Measurements from ENCODE around the gene NEAT1. TPM values are rescaled to one million over a fixed set of nuclear protein-coding genes. Genes with fewer than 3 reads are reported as not detected.

NEAT1 gene
- polyA plus RNA-seq, 1 donor from 2014 or later = 4.2 TPM

DNA sequence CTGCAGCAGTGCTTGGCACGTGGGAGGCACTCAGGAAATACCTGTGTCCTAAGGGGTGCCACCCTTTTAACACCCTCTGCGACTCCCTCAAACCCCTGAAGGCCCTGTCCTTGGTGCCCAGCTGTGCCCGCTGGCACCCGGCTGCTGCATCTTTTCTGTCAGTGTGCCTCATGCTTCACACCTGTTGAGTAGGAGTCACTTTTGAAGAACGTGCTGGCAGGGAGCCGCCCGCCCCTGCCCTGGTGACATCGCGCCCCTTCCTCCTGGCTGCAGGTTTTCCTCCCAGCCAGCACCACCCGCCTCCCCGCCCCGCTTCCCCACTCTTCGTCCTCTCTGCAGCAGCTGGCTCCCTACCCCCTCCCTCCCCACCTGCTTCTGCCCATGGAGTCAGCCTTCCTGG, 18.4 kb upstream of the NEAT1 start:
- Histone ChIP-seq H3K4me2 (ENCODE audit: low read length) (no peak overlapping the region), H2AFZ (ENCODE audit: low read depth, low read length) (no peak overlapping the region), H3F3A (ENCODE audit: insufficient read depth, low read length, poor library complexity, severe bottlenecking) (no peaks in the 10 kb centered on the region), H3K36me3 (ENCODE audit: insufficient read depth, low read length) (no peaks in the 10 kb centered on the region), H3K9me2 (ENCODE audit: insufficient read depth, low read length) (no peaks in the 10 kb centered on the region), H3K4me3 (ENCODE audit: low read length) (no peak overlapping the region), H3K79me2 (replicated peaks; ENCODE audit: insufficient read depth, low read length) (no peaks in the 10 kb centered on the region), H4K20me1 (ENCODE audit: insufficient read depth) (no peaks in the 10 kb centered on the region), H3K9me3 (ENCODE audit: low read length) (no peaks in the 10 kb centered on the region), H3K27ac (ENCODE audit: low read length) (no peak overlapping the region), H3K9ac (ENCODE audit: low read length) (no peak overlapping the region), H3K27me3 (ENCODE audit: insufficient read depth, low read depth, low read length) (no peaks in the 10 kb centered on the region)
- TF ChIP-seq EP300 (conservative IDR thresholded peaks at IDR 0.05; ENCODE audit: poor library complexity, severe bottlenecking) = no peak
- no peak for TF ChIP-seq MXI1 (conservative IDR thresholded peaks at IDR 0.05; ENCODE audit: poor library complexity, severe bottlenecking)
- TF ChIP-seq, protein P1, sequence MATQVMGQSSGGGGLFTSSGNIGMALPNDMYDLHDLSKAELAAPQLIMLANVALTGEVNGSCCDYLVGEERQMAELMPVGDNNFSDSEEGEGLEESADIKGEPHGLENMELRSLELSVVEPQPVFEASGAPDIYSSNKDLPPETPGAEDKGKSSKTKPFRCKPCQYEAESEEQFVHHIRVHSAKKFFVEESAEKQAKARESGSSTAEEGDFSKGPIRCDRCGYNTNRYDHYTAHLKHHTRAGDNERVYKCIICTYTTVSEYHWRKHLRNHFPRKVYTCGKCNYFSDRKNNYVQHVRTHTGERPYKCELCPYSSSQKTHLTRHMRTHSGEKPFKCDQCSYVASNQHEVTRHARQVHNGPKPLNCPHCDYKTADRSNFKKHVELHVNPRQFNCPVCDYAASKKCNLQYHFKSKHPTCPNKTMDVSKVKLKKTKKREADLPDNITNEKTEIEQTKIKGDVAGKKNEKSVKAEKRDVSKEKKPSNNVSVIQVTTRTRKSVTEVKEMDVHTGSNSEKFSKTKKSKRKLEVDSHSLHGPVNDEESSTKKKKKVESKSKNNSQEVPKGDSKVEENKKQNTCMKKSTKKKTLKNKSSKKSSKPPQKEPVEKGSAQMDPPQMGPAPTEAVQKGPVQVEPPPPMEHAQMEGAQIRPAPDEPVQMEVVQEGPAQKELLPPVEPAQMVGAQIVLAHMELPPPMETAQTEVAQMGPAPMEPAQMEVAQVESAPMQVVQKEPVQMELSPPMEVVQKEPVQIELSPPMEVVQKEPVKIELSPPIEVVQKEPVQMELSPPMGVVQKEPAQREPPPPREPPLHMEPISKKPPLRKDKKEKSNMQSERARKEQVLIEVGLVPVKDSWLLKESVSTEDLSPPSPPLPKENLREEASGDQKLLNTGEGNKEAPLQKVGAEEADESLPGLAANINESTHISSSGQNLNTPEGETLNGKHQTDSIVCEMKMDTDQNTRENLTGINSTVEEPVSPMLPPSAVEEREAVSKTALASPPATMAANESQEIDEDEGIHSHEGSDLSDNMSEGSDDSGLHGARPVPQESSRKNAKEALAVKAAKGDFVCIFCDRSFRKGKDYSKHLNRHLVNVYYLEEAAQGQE (IDR thresholded peaks at IDR 0.05; ENCODE audit: borderline replicate concordance) = no peak
- no peak for TF ChIP-seq POLR2AphosphoS5 (IDR thresholded peaks at IDR 0.05)
- no peak for TF ChIP-seq SMC3 (conservative IDR thresholded peaks at IDR 0.05; ENCODE audit: poor library complexity)
- TF ChIP-seq RAD21 (conservative IDR thresholded peaks at IDR 0.05) = no peak
- TF ChIP-seq, protein P2, sequence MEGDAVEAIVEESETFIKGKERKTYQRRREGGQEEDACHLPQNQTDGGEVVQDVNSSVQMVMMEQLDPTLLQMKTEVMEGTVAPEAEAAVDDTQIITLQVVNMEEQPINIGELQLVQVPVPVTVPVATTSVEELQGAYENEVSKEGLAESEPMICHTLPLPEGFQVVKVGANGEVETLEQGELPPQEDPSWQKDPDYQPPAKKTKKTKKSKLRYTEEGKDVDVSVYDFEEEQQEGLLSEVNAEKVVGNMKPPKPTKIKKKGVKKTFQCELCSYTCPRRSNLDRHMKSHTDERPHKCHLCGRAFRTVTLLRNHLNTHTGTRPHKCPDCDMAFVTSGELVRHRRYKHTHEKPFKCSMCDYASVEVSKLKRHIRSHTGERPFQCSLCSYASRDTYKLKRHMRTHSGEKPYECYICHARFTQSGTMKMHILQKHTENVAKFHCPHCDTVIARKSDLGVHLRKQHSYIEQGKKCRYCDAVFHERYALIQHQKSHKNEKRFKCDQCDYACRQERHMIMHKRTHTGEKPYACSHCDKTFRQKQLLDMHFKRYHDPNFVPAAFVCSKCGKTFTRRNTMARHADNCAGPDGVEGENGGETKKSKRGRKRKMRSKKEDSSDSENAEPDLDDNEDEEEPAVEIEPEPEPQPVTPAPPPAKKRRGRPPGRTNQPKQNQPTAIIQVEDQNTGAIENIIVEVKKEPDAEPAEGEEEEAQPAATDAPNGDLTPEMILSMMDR (IDR thresholded peaks at IDR 0.05; ENCODE audit: poor library complexity, severe bottlenecking) = no peak

GRCh38 chr11:65404638-65405339, 17.8 kb upstream of the NEAT1 start:
- H3F3A ChIP-seq (ENCODE audit: insufficient read depth, low read length, poor library complexity, severe bottlenecking) = no peaks in the 10 kb centered on the region
- no peak overlapping the region for H3K4me3 ChIP-seq (ENCODE audit: low read length)
- H3K9ac ChIP-seq (ENCODE audit: low read length) = no peak overlapping the region
- H3K36me3 ChIP-seq (ENCODE audit: insufficient read depth, low read length) = no peaks in the 10 kb centered on the region
- no peaks in the 10 kb centered on the region for H3K27me3 ChIP-seq (ENCODE audit: insufficient read depth, low read depth, low read length)
- no peaks in the 10 kb centered on the region for H3K9me2 ChIP-seq (ENCODE audit: insufficient read depth, low read length)
- H3K9me3 ChIP-seq (ENCODE audit: low read length) = no peaks in the 10 kb centered on the region
- no peak overlapping the region for H3K27ac ChIP-seq (ENCODE audit: low read length)
- no peak overlapping the region for H3K4me2 ChIP-seq (ENCODE audit: low read length)
- H4K20me1 ChIP-seq (ENCODE audit: insufficient read depth) = no peaks in the 10 kb centered on the region
- no peak overlapping the region for H2AFZ ChIP-seq (ENCODE audit: low read depth, low read length)
- H3K79me2 ChIP-seq (replicated peaks; ENCODE audit: insufficient read depth, low read length) = no peaks in the 10 kb centered on the region
- no peak for TF ChIP-seq RAD21 (conservative IDR thresholded peaks at IDR 0.05)

Measured in neural cell (in vitro differentiated cells).